Ectodermal cell (in vitro differentiated cells): ENCODE results near the gene KAZN.

Experiments used
- H3K27ac ChIP-seq: 2 replicates; pipeline ENCODE4 v1.7.0; 2013; ENCODE audit warnings: mild to moderate bottlenecking, low read depth, low read length; ENCODE audit not compliant: insufficient read depth, poor library complexity, severe bottlenecking
- H3K27me3 ChIP-seq: 2 replicates; pipeline ENCODE4 v1.7.0; 2013; ENCODE audit warnings: mild to moderate bottlenecking, low read length; ENCODE audit not compliant: insufficient read depth, control insufficient read depth, poor library complexity, severe bottlenecking
- H3K36me3 ChIP-seq: one replicate; pipeline ENCODE4 v1.7.0; 2013; ENCODE audit warnings: low read length; ENCODE audit not compliant: control insufficient read depth, insufficient read depth
- H3K4me1 ChIP-seq: one replicate; pipeline ENCODE4 v1.7.0; 2013; ENCODE audit warnings: low read length; ENCODE audit not compliant: control insufficient read depth, insufficient read depth
- H3K4me3 ChIP-seq: 2 replicates; pipeline ENCODE4 v1.7.0; 2013; ENCODE audit warnings: low read depth, low read length, control low read depth; ENCODE audit not compliant: insufficient read depth
- H3K9me3 ChIP-seq: 2 replicates; pipeline ENCODE4 v1.7.0; 2013; ENCODE audit warnings: mild to moderate bottlenecking, low read length, moderate library complexity; ENCODE audit not compliant: control insufficient read depth
- WGBS, 2 experiments: methylation state at CpG; one replicate each; pipeline ENCODE4 v1.1.7; 2013; ENCODE audit warnings: missing lambda C conversion rate in 2 of 2; 5-methylcytosine and 5-hydroxymethylcytosine counted together

Gene KAZN

DNA sequence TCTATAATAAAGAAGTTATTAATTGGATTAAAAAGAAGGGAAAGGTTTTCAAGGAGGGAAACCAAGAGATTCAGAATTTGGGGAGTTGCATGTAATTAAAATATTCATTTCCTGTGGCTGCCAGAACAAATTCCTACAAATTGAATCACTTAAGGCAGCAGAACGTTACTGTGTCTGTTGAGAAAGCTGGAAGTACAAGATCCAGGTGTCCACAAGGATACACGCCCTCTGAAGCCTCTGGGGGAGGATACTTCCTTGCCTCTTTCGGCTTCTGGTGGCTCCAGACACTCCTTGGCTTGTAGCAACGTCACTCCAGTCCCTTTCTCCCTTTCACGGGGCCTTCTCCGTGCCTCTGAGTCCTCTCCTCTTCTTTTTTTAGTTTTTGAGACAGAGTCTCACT lies 67.9 kb downstream of the KAZN start:
- no peaks in the 10 kb centered on the region for H3K36me3 ChIP-seq
- H3K4me1 ChIP-seq, result peaks cover 4% of the 10 kb centered on the region
- H3K27ac ChIP-seq, result no peak overlapping the region
- whole genome bisulfite sequencing, 2 experiments, result 90 to 94% methylated on average over 6 of the region's 6 CpGs
- H3K27me3 ChIP-seq, result no peaks in the 10 kb centered on the region
- H3K4me3 ChIP-seq, result no peak overlapping the region
- no peaks in the 10 kb centered on the region for H3K9me3 ChIP-seq

DNA sequence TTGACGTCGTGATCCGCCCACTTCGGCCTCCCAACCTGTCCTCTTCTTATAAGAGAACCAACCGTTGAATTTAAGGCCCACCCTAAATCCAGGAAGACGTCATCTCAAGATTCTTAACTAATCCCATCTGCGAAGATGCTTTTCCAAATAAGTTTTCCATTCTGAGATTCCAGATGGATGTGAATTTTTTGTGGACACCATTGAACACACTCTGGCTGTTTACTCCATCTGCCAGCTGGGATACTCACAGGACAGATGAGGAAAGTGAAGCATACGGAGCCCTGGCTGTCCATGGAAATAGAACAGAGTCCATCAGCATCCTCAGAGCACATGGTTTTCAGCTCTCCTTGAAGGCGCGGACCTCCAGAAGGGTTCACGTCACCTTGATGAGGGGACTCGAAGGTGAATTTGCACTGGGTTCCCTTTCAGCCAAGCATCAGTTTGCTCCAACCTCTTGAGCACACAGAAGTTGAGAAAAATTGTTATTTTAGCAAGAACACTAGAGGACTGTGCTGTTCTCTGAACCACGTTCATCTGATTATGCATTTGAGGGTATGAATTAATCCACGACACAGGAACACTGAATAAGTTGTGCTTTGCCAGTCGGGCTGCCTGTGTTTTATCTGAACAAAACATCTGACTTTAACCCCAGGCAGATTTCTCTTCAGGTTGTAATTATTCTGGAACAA lies 68.6 kb downstream of the KAZN start:
- Histone ChIP-seq H3K4me3 (no peak overlapping the region), H3K9me3 (no peaks in the 10 kb centered on the region), H3K27me3 (no peaks in the 10 kb centered on the region), H3K4me1 (peaks cover 4% of the 10 kb centered on the region), H3K36me3 (no peaks in the 10 kb centered on the region), H3K27ac (no peak overlapping the region)
- 94 to 96% methylated on average over 15 of the region's 15 CpGs for WGBS, 2 experiments

DNA sequence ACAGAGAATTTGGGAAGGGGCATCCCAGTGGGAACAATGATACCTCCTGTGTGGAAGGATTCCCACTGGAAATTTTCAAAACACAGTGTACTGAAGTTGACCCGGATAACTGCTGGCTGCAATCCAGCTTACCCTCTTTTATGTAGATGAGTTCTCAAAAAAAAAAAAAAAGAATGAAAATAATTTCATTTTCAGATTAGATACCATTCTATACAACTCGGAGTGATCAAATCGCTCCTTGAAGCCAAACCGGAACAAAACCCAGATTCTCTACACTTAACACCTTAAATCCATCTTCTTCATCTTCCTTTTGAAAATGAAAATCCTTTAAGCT lies 69.1 kb downstream of the KAZN start:
- Histone ChIP-seq H3K4me3 (no peak overlapping the region), H3K9me3 (no peaks in the 10 kb centered on the region), H3K27me3 (no peaks in the 10 kb centered on the region), H3K4me1 (peaks cover 4% of the 10 kb centered on the region), H3K27ac (no peak overlapping the region), H3K36me3 (no peaks in the 10 kb centered on the region)
- 85 to 97% methylated on average over 4 of the region's 4 CpGs for WGBS, 2 experiments

DNA sequence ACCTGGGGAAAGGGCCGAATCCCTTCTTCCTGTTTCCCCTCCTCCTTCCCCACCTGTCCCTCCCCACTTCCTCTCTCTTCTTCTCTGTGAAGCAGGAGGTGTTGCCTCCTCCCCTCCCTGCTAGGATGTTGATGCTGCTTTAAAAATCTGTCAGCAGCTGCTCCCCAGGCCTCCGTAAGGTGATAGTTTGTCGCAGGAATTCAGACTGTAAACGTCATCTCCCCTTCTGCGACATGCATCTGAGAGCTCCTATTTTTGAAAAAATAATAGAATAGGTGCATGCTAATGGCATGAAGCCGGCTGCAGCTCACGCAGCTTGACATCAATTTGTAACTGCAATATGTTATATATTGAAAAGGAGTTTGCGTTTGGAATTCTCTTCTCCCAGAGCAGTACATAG lies 70.1 kb downstream of the KAZN start:
- WGBS, 2 experiments, result 80 to 85% methylated on average over 8 of the region's 8 CpGs
- Histone ChIP-seq H3K4me3 (no peak overlapping the region), H3K36me3 (no peaks in the 10 kb centered on the region), H3K27ac (no peak overlapping the region), H3K4me1 (peaks cover 4% of the 10 kb centered on the region), H3K9me3 (no peaks in the 10 kb centered on the region), H3K27me3 (no peaks in the 10 kb centered on the region)

DNA sequence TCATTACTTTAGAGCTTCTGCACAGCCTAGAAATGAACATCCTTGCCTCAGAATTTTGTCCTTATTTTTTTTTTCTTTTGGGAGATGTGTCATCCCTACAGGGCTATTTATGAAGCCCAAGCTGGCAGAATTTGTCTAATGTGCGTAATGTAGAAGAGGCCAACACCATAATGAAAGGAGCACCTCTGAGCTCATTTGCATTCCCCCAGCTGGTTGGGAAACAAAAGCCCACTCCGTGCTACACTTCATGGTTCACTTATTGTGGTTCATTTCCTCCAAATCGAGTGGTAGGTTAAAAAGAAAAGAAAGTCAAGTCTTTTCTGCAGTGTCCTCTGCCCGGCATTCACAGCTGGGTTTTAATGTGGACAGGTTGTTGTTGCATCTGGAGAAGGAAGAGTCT lies 73.5 kb downstream of the KAZN start:
- H3K9me3 ChIP-seq, result no peaks in the 10 kb centered on the region
- WGBS, 2 experiments, result 76% methylated on average over 4 of the region's 4 CpGs
- H3K4me3 ChIP-seq, result no peak overlapping the region
- H3K36me3 ChIP-seq, result no peaks in the 10 kb centered on the region
- no peaks in the 10 kb centered on the region for H3K27me3 ChIP-seq
- H3K27ac ChIP-seq, result no peak overlapping the region
- peaks cover 4% of the 10 kb centered on the region for H3K4me1 ChIP-seq

DNA sequence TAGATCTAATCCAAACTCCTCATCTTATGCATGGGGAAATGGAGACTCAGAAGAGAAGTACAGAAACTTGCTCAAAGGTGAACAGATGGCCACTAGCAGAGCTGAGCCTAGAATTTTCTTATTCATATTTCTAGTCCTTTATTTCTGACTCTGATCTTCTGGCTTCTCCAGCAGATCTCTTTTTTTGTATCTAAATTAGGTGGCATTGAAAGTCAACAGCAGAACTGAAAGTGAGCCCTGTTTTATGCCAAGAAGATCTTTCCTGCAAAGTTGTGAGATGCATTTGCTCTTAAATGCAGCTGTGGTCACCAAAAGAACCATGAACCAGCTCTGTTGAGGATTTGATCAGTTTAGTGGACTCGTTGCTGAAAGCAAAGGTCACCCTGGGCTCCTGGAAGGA lies 75.5 kb downstream of the KAZN start:
- WGBS, 2 experiments, result 88 to 89% methylated on average over 1 of the region's 1 CpG

DNA sequence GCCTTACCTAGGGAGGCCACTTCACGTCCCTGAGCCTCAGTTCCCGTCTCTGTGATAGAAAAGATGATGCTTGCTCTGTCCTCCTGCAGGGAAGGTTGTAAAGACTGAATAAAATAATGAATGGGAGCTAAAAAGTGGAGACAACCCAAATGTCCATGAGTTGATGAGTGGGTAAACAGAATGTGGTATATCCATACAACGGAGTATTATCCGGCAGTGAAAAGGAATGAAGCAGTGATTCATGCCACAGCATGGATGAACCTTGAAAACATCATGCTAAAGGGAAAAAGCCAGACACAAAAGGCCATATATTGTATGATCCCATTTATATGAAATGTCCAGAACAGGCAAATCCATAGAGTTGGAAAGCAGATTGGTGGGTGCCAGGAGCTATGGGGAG lies 77.9 kb downstream of the KAZN start:
- Histone ChIP-seq H3K4me3 (no peak overlapping the region), H3K27me3 (no peaks in the 10 kb centered on the region), H3K27ac (no peak overlapping the region), H3K36me3 (no peaks in the 10 kb centered on the region), H3K9me3 (no peaks in the 10 kb centered on the region), H3K4me1 (peaks cover 12% of the 10 kb centered on the region)
- WGBS, 2 experiments, result 96 to 98% methylated on average over 4 of the region's 4 CpGs

More for the DNA sequence above, 75.5 kb downstream of the KAZN start:
- Histone ChIP-seq H3K27ac (no peak overlapping the region), H3K27me3 (no peaks in the 10 kb centered on the region), H3K36me3 (no peaks in the 10 kb centered on the region), H3K9me3 (no peaks in the 10 kb centered on the region), H3K4me1 (peaks cover 12% of the 10 kb centered on the region), H3K4me3 (no peak overlapping the region)

DNA sequence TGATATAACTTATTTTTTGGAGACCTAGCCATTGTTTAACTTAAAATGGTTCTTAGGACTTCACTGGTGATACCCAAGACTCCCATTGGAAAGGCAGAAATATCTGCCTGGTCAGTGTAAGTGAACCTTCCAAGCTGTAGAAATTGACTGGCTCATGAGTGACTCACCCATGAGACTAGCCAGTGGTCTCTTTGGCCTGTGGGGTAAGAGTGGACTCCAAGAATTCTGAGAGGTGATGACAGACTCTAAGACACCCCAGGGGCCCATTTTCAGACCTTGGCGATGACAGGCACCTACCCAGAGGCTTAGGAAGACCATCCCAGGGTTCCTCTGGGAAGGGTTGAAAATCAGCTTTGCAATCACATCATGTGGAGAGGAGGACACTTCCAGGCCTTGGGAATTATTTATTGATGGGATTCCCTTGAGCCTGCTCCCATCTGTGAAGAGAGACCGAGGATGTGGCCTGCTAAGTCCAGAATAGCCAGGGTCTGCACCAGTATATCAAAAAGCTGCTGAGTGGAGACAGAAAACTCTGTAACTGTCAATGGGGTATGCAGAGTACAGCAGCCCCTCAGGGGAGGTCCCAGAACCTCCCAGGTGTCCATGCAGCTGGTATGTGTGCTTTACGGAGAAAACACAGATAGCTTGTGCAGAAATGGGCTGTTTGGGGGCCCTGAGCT lies 78.9 kb downstream of the KAZN start:
- WGBS, 2 experiments, result 93 to 95% methylated on average over 3 of the region's 3 CpGs
- Histone ChIP-seq H3K4me1 (peaks cover 12% of the 10 kb centered on the region), H3K9me3 (no peaks in the 10 kb centered on the region), H3K4me3 (no peak overlapping the region), H3K27me3 (no peaks in the 10 kb centered on the region), H3K27ac (no peak overlapping the region), H3K36me3 (no peaks in the 10 kb centered on the region)

DNA sequence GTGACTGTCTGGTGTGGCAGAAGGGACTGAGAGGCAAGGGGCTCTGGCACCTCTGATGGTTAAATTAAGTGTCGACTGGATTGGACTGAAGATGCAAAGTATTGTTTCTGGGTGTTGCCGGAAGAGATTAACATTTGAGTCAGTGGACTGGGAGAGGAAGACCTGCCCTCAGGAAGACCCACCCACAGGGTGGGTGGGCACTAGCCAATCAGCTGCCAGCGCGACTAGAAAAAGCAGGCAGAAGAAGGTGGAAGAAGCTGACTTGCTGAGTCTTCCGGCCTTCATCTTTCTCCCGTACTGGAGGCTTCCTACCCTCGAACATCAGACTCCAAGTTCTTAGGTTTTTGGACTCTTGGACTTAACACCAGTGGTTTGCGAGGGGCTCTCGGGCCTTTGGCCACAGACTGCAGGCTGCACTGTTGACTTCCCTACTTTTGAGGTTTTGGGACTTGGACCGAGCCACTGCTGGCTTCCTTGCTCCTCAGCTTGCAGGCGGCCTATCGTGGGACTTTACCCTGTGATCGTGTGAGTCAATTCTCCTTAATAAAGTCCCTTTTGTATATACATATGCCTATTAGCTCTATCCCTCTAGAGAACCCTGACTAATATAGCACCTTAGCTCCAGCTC lies 79.6 kb downstream of the KAZN start:
- no peaks in the 10 kb centered on the region for H3K36me3 ChIP-seq
- H3K27me3 ChIP-seq, result no peaks in the 10 kb centered on the region
- no peak overlapping the region for H3K4me3 ChIP-seq
- peaks cover 16% of the 10 kb centered on the region for H3K4me1 ChIP-seq
- no peak overlapping the region for H3K27ac ChIP-seq
- H3K9me3 ChIP-seq, result no peaks in the 10 kb centered on the region
- 91 to 93% methylated on average over 13 of the region's 13 CpGs for WGBS, 2 experiments

DNA sequence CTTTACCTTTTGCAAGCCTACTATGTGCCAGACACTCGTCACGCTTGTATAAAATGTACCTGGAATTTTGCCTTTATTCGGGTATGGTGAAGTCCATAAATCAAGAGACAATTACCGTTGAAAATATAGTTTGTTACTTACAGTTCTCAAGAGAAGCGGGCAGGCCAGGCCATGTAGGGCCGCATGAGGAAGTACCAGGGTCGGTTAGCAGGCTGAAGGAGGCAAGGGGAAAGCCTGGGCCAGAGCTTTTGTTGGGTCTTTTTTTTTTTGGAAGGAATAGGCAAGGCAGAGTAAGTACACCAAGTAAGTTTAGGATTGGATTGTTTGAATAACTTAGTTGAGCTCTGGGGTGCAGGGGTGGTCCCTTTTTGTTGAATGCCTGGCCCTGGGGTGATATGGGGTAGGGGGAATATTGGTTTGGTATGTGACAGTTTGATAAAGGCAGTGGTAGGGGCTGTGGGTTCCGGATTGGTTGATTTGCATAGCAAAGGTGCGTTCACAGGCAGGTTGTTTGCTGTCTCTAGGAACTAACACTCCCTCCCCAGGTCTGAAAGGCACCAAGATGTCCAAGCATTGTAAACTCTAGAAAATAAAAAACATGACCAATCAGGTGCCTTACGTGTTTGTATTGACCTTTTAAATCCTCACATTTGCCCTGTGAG lies 80.7 kb downstream of the KAZN start:
- Histone ChIP-seq H3K27me3 (no peaks in the 10 kb centered on the region), H3K36me3 (no peaks in the 10 kb centered on the region), H3K4me1 (peaks cover 18% of the 10 kb centered on the region), H3K9me3 (no peaks in the 10 kb centered on the region), H3K27ac (no peak overlapping the region), H3K4me3 (no peak overlapping the region)
- WGBS, 2 experiments, result 86% methylated on average over 10 of the region's 10 CpGs
